AG04449 (cell line): ENCODE measurements around the gene CCDC167.

Experiments used
- CTCF ChIA-PET: fragments of 350-600 bp; formaldehyde crosslinking; extraction: SDS; loops from one replicate; lab custom pipeline; 2021; ENCODE audit warnings: antibody characterized with exemption; lab: Yijun Ruan, JAX
- POLR2A ChIA-PET: fragments of 400-600, 350-600 bp; formaldehyde crosslinking; extraction: SDS; loops from one replicate; lab custom pipeline; 2020; ENCODE audit warnings: antibody characterized with exemption, inconsistent platforms; lab: Yijun Ruan, JAX
- DNase-seq: peaks from one replicate; pipeline ENCODE4 v3.0.0-alpha.2; 2010; ENCODE audit warnings: low read depth, low spot score
- H3K4me3 ChIP-seq: 2 replicates; pipeline ENCODE4 v1.5.1; 2011; ENCODE audit warnings: low read depth, mild to moderate bottlenecking, control low read depth, low read length
- TF ChIP-seq, protein P1 (sequence below): IDR thresholded peaks from one replicate; pipeline ENCODE4 v1.5.1; 2011; ENCODE audit warnings: mild to moderate bottlenecking, moderate library complexity, low read length, control low read depth, inconsistent platforms; ENCODE audit not compliant: insufficient read depth; ENCODE audit errors: missing control alignments

CCDC167 gene

GRCh38 chr6:37511201-37511600 lies 11.5 kb upstream of the CCDC167 start:
- no peak for DNase-seq
- no peak overlapping the region for H3K4me3 ChIP-seq
- ChIA-PET CTCF (interaction anchor here (1.2 to 1.5 kb wide), 2 partner anchors 11 to 181 kb away, joined by 4 read pairs; partner anchors contain the start of gene CCDC167), POLR2A (no interaction called here)
- TF ChIP-seq, protein P1, sequence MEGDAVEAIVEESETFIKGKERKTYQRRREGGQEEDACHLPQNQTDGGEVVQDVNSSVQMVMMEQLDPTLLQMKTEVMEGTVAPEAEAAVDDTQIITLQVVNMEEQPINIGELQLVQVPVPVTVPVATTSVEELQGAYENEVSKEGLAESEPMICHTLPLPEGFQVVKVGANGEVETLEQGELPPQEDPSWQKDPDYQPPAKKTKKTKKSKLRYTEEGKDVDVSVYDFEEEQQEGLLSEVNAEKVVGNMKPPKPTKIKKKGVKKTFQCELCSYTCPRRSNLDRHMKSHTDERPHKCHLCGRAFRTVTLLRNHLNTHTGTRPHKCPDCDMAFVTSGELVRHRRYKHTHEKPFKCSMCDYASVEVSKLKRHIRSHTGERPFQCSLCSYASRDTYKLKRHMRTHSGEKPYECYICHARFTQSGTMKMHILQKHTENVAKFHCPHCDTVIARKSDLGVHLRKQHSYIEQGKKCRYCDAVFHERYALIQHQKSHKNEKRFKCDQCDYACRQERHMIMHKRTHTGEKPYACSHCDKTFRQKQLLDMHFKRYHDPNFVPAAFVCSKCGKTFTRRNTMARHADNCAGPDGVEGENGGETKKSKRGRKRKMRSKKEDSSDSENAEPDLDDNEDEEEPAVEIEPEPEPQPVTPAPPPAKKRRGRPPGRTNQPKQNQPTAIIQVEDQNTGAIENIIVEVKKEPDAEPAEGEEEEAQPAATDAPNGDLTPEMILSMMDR, result no peak

GRCh38 chr6:37507690-37508421 lies 8.2 kb upstream of the CCDC167 start:
- DNase-seq, result no peak
- ChIA-PET POLR2A (no interaction called here), CTCF (no interaction called here)
- TF ChIP-seq, protein P1, result no peak
- H3K4me3 ChIP-seq, result no peak overlapping the region

DNA sequence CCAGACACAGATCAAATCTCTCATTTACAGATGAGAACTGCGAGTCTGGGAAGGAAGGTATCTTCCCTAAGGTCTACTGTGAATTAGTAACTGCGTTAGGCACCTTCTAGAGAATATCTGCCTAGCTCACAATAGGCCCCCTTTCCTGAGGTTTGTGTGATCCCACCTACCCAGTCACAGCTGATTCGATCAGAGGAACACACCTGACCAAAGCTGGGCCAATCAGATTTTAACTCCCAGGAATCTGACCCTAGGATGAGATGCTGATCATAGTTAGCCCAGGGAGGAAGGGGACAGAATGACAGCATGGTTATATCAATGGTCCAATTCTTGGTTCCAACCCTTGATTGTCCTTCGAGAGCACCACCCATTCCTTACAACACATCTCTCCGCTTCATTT lies 7.4 kb upstream of the CCDC167 start:
- no peak for DNase-seq
- H3K4me3 ChIP-seq, result no peak overlapping the region
- TF ChIP-seq, protein P1, result no peak
- CTCF ChIA-PET, result interaction anchor here (1.3 kb wide), 1 partner anchor 59 kb away, joined by 5 read pairs; no protein-coding TSS in a partner anchor
- POLR2A ChIA-PET, result no interaction called here

DNA sequence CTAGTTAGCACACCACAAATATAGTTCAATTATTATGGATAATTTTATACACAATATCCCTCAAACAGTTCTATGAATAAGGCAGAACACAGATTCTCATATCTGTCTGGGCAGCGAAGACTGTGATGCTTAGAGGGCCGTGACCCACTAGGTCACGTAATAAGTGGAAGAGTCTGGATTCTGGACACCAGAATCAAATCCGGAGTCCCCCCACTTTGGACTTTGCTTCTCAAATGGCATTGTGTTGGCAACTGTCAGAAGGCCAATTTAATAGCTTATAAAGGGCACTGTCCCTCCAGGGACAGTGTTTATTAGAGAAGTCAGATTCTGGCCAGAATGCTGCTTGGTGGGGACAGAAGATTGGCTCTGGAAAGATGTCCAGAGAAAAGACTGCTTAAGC lies 6.8 kb upstream of the CCDC167 start:
- TF ChIP-seq, protein P1, result no peak
- no peak for DNase-seq
- H3K4me3 ChIP-seq, result no peak overlapping the region
- POLR2A ChIA-PET, result no interaction called here
- CTCF ChIA-PET, result interaction anchor here (0.9 to 1.3 kb wide), 2 partner anchors 58 to 60 kb away, joined by 3 to 5 read pairs; no protein-coding TSS in a partner anchor

GRCh38 chr6:37504024-37504423 lies 4.3 kb upstream of the CCDC167 start:
- POLR2A ChIA-PET, result no interaction called here
- DNase-seq, result no peak
- H3K4me3 ChIP-seq, result no peak overlapping the region
- TF ChIP-seq, protein P1, result no peak
- CTCF ChIA-PET, result interaction anchor here (1.4 to 2.4 kb wide), 2 partner anchors 19 to 62 kb away, joined by 4 to 8 read pairs; no protein-coding TSS in a partner anchor

DNA sequence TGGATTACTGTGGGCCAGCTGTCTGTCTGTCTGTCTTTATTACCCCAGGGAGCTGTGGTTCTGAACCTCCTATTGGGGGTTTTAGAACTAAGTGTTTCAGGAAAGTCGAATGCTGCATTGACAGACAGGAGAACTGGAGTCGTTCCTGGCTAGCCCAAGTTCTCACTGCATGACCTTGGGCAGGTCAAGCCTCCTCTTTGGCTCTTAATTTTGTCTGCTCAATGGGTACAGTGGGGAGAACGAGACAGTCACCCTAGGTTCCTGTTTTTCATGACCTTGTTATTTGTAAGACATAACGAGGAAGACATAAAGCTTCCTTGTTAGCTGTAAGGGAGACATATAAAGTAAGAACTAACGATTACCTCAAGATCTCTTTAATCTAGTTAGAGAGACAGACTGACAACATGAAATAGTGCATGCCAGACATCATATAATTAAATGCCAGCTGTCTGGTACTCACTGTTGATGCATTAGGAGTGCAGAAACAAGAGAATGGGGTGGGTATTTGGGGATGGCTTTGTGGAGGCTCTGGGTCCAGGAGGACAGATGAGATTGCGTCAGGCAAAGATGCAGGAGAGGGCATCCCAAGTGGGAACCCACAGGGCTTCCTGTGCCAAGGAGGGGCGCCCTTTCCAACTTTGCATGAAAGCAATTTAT lies 3.7 kb upstream of the CCDC167 start:
- ChIA-PET POLR2A (no interaction called here), CTCF (interaction anchor here (1.3 to 2.4 kb wide), 3 partner anchors 13 to 62 kb away, joined by 4 to 8 read pairs (median 4); no protein-coding TSS in a partner anchor)
- H3K4me3 ChIP-seq, result no peak overlapping the region
- no peak for DNase-seq
- TF ChIP-seq, protein P1, result no peak
